ENCODE results near the gene GLRX2.
"Not testable (repeated sequence)": the region's sequence is repeated elsewhere in the genome, so short reads cannot be mapped to it uniquely, and the experiment has no call there.

The GLRX2 gene

DNA sequence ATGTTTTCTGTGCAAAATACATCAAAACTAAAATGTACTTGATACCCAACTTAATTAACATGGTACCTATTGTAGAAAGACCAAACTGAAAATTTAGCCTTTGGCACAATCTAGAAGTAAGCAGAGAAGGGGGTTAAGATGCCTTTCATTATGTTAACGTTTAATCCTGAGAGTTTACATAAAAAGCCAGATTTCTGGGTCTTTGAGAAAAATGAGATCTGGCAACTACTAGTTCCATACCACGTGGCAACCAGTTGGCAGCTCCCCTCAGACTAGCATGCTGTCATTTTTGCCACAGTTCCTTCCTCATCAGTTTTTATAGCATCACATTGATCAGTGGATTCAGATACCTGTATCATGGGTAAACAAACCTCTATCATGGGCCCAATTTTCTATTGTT lies 44.3 kb downstream of the GLRX2 start:
- DNase-seq, result no peak

GRCh38 chr1:193060406-193060805 lies 44.8 kb downstream of the GLRX2 start:
- no peak for DNase-seq

GRCh38 chr1:193060115-193060403 lies 45.2 kb downstream of the GLRX2 start:
- DNase-seq, result no peak

GRCh38 chr1:193059282-193060114 lies 45.7 kb downstream of the GLRX2 start, which contains the start of the genes RO60 and UCHL5:
RO60 (plus strand) TSS chr1:193059612; CDS start chr1:193069055, 9,443 bp downstream.
UCHL5 (minus strand) TSS chr1:193059360; CDS start chr1:193059260, 100 bp downstream.
- peak; percentile 93 for DNase-seq

DNA sequence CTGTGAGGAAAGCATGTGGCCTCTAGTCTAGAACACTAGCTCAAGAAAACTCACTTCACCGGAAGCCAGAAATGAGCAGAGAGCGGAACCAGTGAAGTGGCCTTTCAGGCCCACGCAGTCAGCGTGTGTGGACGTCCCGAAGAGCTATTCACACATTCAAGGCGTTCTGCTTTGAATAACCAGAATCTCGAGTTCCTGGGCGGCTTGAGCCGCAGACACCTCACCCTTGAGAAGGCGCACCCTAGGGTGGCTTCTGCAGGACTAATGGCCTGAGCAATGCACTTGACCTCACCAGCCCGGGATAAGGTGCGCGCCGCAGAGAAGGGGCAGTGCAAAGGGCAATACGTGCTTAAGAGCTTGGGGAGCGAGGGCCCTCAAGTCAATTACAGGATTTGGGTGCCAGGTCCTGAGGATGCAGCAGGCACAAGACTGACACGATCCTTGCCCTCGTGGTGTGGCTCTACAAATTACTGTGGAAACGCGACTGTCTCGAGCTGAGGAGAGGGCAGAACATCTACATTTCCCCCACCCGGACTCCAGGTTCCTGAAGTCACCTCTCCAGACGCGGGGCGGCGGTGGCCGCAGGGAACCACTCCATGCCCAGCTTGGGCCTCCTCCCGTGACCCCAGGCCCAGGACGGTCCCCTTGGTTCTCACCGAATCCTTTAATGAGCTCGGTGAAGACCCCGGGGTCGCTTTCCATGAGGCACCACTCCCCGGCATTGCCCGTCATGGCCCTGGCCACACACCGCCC lies 46.5 kb downstream of the GLRX2 start:
- peak; percentile 76 for DNase-seq

DNA sequence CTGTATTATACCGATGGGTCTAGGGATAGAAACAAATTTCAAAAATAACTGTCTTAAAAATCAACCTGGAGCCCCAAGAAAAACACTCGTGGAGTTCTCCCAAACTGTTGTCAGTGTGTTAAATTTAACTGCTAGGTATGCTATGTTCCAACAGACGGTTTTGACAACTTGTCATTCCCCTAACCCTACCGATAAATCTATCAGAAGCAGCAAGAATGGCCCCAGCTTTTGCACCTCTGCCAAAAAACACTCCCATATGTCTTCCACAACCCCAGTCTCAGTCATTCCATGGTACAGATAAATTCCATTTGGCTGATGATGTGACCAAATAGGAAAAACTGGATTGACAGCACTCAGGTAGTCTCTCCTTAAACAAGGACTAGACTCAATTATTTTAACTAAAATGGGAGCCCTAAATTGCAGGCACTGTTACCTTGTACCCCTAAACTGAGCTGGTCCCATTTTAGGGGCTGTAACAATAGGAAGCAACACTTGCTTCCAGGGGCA lies 51.0 kb downstream of the GLRX2 start:
- DNase-seq, result no peak

- not testable (repeated sequence) for DNase-seq
Observed at GRCh38 chr1:193048913-193049312, 56.3 kb downstream of the GLRX2 start.

Data from stimulated activated CD8-positive, alpha-beta memory T cell treated with anti-CD3 and anti-CD28 coated beads, Interleukin-4, amount 100 ng/mL, for 48 hours (primary cell).